ENCODE results near the gene MCM7. TPM values are rescaled to one million over a fixed set of nuclear protein-coding genes. Genes with fewer than 3 reads are reported as not detected.

The MCM7 gene
- total RNA-seq, 2 donors from 2014 or later = 17.6 to 23.6 TPM

- TF ChIP-seq CTCF (IDR thresholded peaks at IDR 0.05) = peak; percentile 95
- ATAC-seq (ENCODE audit: insufficient number of reproducible peaks, low FRiP score, low read depth) (peak; percentile 97), DNase-seq (ENCODE audit: low spot score) (peak; percentile 97)
These were observed 19.6 kb downstream of the MCM7 start, which contains the start of gene ZNF3 for GRCh38 chr7:100081535-100082102. TSS of gene ZNF3 (minus strand) at chr7:100081723. CDS start at chr7:100077357, 4,366 bp downstream.

GRCh38 chr7:100080907-100081534 is 20.2 kb downstream of the MCM7 start:
- TF ChIP-seq CTCF (IDR thresholded peaks at IDR 0.05) = no peak
- DNase-seq (ENCODE audit: low spot score) (no peak), ATAC-seq (ENCODE audit: insufficient number of reproducible peaks, low FRiP score, low read depth) (peak; percentile 4)
- Histone ChIP-seq H3K36me3 (peaks cover 16% of the 10 kb centered on the region), H3K27ac (peak overlapping the region; percentile 63 to 86), H3K4me1 (ENCODE audit: control insufficient read depth in 1 of 2, low read depth in 2 of 2) (peaks cover 19 to 34% of the 10 kb centered on the region in 2 donors), H3K4me3 (peak overlapping the region; percentile 80), H3K27me3 (replicated peaks; ENCODE audit: insufficient read depth) (no peaks in the 10 kb centered on the region), H3K9me3 (no peaks in the 10 kb centered on the region)

More at GRCh38 chr7:100081535-100082102, 19.6 kb downstream of the MCM7 start, which contains the start of gene ZNF3:
- H3K4me1 ChIP-seq (ENCODE audit: control insufficient read depth in 1 of 2, low read depth in 2 of 2) = peaks cover 19 to 34% of the 10 kb centered on the region in 2 donors
- H3K9me3 ChIP-seq = no peaks in the 10 kb centered on the region
- H3K36me3 ChIP-seq = peaks cover 10% of the 10 kb centered on the region
- peak within 1 kb of the TSS; percentile 70 to 86 for H3K27ac ChIP-seq
- H3K27me3 ChIP-seq (replicated peaks; ENCODE audit: insufficient read depth) = no peaks in the 10 kb centered on the region
- H3K4me3 ChIP-seq = peak within 1 kb of the TSS; percentile 80

GRCh38 chr7:100079024-100079560 is 22.1 kb downstream of the MCM7 start:
- H3K9me3 ChIP-seq = no peaks in the 10 kb centered on the region
- peaks cover 19 to 34% of the 10 kb centered on the region in 2 donors for H3K4me1 ChIP-seq (ENCODE audit: control insufficient read depth in 1 of 2, low read depth in 2 of 2)
- no peak overlapping the region for H3K27ac ChIP-seq
- no peak overlapping the region for H3K4me3 ChIP-seq
- H3K27me3 ChIP-seq (replicated peaks; ENCODE audit: insufficient read depth) = no peaks in the 10 kb centered on the region
- no peak for ATAC-seq (ENCODE audit: insufficient number of reproducible peaks, low FRiP score, low read depth)
- DNase-seq (ENCODE audit: low spot score) = no peak
- H3K36me3 ChIP-seq = peaks cover 35% of the 10 kb centered on the region
- TF ChIP-seq CTCF (IDR thresholded peaks at IDR 0.05) = no peak

- Histone ChIP-seq H3K4me1 (ENCODE audit: control insufficient read depth in 1 of 2, low read depth in 2 of 2) (peaks cover 18 to 27% of the 10 kb centered on the region in 2 donors), H3K4me3 (no peak overlapping the region), H3K27me3 (replicated peaks; ENCODE audit: insufficient read depth) (no peaks in the 10 kb centered on the region), H3K27ac (no peak overlapping the region), H3K9me3 (peaks cover 2% of the 10 kb centered on the region), H3K36me3 (peaks cover 54% of the 10 kb centered on the region)
- no peak for TF ChIP-seq CTCF (IDR thresholded peaks at IDR 0.05)
- ATAC-seq (ENCODE audit: insufficient number of reproducible peaks, low FRiP score, low read depth) = no peak
- no peak for DNase-seq (ENCODE audit: low spot score)
These were observed 24.0 kb downstream of the MCM7 start for GRCh38 chr7:100077205-100077604.

- peaks cover 10 to 17% of the 10 kb centered on the region in 2 donors for H3K4me1 ChIP-seq (ENCODE audit: control insufficient read depth in 1 of 2, low read depth in 2 of 2)
- DNase-seq (ENCODE audit: low spot score) (no peak), ATAC-seq (ENCODE audit: insufficient number of reproducible peaks, low FRiP score, low read depth) (no peak)
- no peak for TF ChIP-seq CTCF (IDR thresholded peaks at IDR 0.05)
- H3K27me3 ChIP-seq (replicated peaks; ENCODE audit: insufficient read depth) = no peaks in the 10 kb centered on the region
- peaks cover 72% of the 10 kb centered on the region for H3K36me3 ChIP-seq
- H3K4me3 ChIP-seq = no peak overlapping the region
- H3K9me3 ChIP-seq = peaks cover 13% of the 10 kb centered on the region
- no peak overlapping the region for H3K27ac ChIP-seq
These were observed 25.8 kb downstream of the MCM7 start for GRCh38 chr7:100075418-100075817.

All from thoracic aorta (tissue), 2 donors.